GM18498 (cell line): ENCODE data around the gene CERS1.

Experiments
- ATAC-seq: cut with Tn5 transposase; IDR thresholded peaks from one replicate; pipeline ENCODE4 v1.9.1; 2021; ENCODE audit warnings: mild to moderate bottlenecking, moderate library complexity; ENCODE audit not compliant: unreplicated experiment

Gene CERS1, protein sequence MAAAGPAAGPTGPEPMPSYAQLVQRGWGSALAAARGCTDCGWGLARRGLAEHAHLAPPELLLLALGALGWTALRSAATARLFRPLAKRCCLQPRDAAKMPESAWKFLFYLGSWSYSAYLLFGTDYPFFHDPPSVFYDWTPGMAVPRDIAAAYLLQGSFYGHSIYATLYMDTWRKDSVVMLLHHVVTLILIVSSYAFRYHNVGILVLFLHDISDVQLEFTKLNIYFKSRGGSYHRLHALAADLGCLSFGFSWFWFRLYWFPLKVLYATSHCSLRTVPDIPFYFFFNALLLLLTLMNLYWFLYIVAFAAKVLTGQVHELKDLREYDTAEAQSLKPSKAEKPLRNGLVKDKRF

DNA sequence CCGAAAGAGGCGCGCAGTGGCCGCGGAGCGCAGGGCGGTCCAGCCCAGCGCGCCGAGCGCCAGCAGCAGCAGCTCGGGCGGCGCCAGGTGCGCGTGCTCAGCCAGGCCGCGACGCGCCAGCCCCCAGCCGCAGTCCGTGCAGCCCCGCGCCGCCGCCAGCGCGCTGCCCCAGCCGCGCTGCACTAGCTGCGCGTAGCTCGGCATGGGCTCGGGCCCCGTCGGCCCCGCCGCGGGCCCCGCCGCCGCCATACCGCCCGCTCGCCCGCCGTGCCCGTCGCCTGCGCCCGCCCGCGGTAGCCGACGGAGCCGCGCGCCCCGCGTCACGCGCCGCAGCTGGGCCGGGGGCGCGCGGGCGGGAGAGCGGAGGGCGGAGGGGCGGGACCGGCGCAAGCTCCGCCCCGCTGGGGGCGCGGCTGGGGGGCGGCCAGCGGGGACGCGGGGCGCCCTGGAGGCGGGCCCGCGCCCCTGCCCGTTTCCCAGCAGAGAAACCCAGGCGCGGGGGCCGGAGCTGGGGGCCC, at the start of gene CERS1:
Gene CERS1, minus strand, starts transcription at position 335 of the 518 bp plus-strand sequence. Its CDS starts 86 bp downstream, at position 249.
- no peak for ATAC-seq

DNA sequence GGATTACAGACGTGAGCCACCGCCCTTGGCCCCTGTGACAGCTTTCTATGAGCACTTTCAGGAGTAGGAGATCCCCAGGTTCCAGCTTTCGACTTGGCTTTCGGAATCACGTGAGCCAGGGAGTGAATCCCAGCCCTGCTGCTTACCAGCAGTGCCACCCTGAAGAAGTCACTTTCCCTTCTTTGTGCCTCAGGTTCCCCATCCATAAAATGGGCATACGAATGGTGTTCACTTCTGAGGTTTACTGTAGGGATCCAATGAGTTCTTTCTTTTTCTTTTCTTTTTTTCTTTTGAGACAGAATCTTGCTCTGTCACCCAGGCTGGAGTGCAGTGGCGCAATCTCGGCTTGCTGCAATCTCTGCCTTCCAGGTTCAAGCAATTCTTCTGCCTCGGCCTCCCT, 49.3 kb upstream of the CERS1 start:
- ATAC-seq = no peak

DNA sequence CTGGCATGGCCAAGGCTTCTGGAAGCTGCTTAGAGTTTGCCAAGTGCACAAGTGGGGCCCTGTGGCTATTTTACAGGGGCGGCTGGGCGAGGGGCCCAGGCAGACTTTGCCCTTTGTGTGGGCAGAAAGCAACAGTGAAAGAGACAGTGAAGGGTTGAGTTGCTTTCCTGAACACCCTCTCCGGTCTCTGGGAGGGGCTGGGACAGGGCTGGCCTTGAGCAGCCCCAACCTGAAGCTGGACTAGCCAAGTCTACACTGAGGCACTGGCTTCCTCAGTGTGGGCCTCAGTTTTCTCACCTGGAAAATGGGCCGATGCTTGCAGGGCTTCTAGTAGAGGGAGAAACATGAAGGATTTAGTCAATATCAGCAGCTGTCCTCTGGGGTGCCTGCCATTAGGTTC, 47.5 kb upstream of the CERS1 start:
- ATAC-seq = no peak

DNA sequence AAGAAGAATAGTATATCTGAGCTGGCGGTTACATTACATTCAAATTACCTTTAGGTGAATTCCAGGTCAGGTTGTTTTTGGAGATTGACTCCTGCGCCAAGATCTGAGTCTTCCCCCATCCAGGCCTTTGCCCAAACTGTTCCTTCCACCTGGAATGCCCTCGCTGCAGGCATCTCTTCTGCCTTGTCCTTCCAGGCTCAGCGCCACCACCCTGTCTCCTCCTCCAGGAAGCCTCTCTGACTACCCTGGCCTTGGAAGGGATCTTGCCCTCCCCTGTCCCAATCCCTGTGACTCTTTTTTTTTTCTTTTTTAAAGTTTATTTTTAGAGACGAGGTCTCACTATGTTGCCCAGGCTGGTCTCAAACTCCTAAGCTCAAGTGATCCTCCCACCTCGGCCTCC, 46.7 kb upstream of the CERS1 start:
- no peak for ATAC-seq

DNA sequence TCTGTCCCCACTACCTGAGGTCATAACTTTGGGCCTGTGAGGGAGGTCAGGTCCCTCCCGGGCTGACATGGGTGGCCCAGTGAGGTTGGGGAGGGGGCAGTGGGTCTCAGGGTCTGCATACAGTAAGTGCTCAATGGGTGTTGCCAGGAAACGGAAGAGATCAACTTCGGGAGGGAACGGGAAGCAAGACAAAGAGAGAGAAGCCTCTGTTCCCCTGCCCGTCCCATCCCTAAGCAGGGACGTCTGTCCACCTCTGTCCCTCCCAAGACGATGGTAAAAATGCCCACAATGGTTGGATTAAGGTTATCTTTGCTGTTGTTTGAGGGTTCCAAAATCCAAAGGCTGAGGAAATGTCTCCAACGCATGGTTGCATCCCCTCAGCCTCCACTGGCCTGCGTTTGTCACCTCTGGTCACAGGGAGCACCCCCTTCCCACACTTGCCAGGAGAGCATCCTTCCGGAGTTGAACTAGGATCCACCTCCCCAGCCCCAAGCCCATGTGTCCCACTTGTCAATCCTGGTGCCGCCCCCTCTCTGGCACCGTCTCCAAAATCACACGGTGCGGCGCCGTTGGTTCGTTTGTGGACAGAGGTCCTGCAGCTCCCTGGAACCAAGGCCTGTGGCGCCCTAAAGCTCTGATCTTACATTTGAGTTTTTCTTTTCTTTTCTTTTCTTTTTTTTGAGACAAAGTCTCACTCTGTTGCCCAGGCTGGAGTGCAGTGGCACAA, 45.8 kb upstream of the CERS1 start:
- ATAC-seq = no peak

DNA sequence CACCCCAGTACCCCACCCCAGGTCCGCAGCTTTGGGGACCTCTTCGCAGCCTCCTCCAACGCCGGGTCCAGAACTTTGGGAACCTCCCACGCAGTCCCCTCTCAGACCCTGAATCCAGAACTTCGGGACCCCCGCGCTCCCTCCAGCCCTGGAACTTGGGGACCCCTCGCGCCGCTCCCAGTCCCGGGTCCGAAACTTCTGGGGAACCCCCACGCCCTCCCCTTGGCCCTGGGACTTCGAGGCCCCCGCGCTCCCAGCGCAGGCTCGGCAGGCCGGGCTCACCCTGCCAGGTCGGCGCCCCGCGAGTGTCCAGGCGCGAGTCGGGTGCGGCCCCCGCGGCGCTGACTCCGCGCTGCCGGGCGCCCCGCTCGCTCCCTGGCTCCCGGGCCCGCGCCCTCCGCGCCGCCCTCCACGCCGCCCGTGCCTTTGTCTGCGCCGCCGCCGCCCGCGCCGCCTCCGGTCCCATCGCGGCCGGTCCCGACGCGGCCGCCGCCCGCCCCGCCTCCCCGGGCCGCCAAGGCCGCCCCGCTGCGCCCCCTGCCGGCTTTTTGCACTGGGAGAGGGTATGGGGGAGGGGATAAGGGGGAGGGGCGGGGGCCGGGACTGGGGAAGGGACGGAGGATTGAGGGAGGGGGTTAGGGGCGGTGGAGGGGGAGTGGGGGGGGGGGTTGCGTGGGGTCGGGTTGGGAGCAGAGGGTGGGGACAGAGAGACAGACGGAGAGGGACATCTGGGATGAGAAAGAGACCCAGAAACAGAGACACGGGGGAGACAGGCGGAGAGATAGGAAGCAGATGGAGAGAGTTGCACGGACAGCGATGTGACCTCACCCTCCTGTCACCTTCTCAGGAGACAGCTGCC, 45.0 kb upstream of the CERS1 start, which contains the start of gene HOMER3:
Gene HOMER3, minus strand, starts transcription at position 449 of the 859 bp plus-strand sequence. CDS start 2,235 bp downstream, outside the sequence.
- ATAC-seq = peak; percentile 50

DNA sequence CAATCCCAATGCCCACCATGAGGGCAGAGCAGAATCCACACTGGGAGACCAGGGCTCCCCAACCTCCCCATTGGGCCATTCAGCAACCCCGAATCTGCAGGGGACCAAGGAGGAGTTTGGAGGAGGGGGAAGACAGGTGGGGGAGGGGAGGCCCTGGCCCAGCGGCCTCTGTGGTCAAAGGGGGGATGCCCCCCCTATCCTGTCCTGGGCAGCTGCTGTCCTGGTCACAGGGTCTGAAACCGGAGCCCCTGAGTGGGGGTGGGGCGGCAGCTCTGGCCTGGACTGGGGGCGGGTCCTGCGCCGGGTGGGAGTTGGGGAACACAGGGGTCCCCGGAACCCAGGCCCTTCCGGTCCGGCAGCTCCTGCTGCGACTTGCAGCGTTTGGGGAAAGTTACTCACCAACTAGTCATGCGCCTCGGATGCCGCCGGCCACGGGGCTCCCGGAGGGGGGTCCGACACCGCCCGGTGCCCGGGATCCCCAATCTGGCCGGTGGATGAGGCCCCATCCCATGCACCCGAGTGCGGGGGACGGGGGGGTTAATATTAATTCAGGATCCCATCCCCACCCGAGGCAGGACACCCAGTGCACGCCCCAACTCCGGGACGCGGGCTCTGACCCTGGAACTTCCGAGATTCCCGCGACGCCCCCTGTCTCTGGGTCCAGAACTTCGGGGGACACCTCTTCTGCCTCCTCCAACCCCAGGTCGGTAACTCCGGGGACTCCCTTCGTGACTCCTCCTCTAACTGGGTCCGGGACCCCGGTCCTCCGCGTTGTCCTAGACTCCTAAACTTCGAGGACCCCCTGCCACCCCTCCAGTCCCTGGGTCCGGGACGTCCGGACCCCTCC, 44.2 kb upstream of the CERS1 start:
- ATAC-seq = no peak

DNA sequence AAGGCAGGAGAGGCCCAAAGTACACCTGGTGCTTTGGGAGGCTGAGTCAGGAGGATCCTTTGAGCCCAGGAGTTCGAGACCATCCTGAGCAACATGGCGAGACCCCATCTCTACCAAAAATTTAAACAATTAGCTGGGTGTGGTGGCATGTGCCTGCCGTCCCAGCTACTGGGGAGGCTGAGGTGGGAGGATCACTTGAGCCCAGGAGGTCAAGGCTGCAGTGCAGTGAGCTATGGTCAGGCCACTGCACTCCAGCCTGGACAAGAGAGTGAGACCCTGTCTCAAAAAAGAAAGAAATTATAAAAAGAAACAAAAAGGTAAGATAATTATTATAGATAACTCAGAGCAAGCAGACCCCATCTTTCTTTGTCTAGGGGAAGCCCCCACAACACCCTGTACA, 43.2 kb upstream of the CERS1 start:
- ATAC-seq = no peak

DNA sequence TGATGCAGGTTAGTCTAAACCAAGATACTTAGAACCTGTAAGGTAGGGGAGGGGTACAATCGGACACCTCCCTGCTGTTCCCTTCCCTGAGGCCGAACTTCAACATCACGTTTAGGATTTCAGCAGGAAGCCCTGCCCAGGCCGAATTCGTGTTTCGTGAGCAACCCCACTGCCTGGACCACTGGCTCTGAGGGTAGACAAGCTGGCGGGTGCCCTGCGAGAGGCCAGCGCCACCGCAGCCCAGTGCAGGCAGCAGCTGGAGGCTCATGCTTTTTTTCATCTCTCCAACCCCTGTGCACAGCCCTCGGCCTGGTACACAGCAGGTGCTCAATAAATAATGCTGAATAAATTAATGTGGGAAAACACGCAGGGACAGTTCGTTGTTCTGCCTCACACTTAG, 37.3 kb upstream of the CERS1 start:
- no peak for ATAC-seq

DNA sequence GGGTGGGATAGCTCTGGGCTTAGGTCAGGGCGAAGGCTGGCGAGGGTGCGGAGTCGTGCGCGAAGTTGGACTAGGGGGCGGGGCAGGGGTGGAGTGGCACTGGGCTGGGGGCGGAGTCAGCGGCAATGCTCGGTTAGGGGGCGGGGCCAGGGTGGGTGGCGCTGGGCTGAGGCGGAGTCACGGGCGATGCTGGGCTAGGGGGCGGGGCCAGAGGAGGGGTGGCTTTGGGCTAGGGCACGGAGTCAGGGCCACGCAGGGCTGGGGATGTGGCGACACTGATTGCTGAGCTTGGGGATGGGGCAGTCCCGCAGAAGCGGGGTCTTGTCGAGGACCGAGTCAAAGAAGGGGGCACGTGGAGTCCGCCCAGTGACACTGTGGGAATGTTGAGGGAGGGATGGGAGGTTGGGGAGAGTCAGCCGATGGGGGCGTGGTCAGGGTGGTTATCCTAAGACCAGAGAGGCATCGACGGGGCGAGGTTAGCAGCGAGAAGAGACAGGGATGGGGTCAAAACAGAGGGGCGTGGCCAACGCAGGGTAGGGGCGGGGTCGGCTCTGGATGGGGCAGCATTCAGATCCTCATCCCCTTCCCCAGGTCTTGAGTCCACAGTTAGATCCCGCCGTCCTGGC, 36.4 kb upstream of the CERS1 start:
- ATAC-seq = no peak

DNA sequence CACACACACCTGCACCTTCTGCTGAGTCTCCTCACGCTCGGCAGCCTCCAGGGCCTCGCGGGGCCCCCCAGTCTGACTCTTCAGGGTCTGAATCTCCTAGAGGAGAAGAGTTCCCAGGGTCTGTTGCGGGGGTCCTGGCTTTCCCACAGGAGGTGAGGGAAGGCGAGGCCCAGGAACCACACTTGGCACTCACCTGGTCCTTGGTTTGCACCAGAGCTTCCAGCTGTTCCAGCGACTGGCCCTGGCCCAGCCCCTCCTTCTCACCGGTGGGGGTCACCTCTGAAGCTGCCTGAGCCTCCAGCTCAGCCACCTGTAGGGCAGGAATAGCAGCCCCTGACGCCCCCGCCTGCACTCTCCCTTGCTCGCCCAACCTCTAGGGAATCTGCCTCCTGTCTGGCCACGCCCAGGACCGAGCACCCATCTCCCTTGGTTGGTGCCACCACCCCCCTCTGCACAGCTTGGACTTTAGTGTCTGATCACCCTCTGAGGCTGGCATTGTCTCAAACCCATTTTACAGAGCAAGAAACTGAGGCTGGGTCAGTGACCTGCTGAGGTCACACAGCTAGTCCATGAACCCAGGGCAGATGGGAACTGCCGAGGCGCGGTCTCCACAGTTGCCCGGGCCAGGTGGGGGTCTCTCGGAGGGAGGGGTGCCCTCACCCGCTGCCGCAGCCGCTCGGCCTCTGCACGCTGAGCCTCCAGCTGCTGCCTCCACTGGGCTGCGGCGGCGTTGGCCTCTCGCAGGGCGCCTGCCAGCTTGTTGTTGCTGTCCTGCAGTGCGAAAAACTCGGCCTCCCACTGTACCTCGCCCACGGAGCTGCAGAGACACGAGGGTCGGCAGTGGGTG, 35.6 kb upstream of the CERS1 start:
- ATAC-seq = no peak

DNA sequence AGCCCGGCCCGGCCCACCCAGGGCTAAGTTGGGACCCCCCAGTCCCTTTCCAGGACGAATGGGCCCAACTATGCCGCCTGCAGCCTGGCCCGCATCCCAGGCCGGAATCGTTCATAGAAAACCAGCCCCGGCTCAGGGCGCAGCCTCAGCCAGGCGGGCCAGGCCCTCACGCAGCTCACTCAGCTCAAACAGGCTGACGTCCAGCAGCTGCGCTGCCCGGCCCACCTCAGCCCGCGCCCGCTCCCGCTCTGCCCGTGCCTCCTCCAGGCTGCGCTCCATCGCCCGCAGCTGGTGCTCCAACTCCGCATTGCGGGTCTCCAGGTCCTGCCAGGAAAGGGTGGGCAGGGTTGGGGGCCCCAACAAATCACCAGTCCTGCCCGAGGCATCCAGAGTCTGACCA, 33.4 kb upstream of the CERS1 start:
- ATAC-seq = no peak

DNA sequence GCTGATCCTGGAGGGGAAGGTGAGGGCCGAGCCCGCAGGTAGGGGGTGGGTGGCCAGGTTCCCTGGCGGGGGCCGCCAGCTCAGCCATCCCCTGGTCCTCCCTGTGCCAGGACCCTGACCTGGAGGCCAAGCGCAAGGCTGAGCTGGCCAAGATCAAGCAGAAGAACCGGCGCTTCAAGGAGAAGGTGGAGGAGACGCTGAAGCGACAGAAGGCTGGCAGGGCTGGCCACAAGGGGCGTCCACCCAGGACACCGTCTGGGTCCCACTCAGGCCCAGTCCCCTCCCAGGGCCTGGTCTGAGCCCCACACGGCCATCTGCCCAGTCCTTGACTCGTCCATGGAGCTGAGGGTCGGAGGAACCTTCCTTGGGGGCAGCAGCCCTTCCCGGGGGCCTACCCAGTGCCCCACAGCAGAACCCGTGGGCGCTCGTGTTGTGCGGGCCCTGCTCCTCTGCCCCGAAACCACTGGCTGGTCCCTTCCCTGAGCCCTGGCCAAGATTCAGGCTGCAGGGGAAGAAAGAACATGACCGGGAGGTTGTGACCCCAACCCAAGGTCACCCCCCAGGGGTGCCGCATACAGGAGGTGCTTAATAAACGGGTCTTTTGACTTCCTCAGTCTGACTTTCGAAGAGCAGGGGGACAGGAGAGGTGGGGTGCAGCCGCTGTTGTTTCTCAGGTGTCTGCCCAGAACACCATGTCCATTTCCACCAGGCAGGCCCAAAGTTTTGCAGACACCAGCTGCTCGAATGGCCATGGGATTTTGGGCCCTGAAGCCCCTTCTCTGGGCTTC, 32.3 kb upstream of the CERS1 start:
- no peak for ATAC-seq

DNA sequence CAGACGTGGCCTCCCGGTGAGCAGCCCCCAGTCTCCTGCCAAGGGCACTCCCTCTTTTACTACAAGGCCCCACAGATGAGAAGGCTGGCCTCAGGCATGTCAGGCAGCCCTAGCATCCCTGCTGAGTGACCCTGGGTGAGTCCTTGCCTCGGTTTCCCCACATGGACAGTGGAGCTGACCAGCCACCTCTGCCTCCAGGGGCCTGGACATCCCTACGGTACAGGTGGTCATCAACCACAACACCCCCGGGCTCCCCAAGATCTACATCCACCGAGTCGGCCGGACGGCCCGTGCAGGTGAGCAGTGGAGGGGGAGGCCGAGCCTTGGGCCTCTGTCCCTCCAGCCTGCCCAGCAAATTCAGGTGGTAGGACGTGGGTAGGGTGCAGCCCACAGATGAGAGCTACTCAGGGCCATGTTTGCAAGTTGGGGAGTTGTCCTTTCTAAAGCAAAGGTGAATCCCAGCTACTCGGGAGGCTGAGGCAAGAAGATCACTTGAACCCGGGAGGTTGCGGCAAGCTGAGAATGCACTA, 28.8 kb upstream of the CERS1 start:
- no peak for ATAC-seq

DNA sequence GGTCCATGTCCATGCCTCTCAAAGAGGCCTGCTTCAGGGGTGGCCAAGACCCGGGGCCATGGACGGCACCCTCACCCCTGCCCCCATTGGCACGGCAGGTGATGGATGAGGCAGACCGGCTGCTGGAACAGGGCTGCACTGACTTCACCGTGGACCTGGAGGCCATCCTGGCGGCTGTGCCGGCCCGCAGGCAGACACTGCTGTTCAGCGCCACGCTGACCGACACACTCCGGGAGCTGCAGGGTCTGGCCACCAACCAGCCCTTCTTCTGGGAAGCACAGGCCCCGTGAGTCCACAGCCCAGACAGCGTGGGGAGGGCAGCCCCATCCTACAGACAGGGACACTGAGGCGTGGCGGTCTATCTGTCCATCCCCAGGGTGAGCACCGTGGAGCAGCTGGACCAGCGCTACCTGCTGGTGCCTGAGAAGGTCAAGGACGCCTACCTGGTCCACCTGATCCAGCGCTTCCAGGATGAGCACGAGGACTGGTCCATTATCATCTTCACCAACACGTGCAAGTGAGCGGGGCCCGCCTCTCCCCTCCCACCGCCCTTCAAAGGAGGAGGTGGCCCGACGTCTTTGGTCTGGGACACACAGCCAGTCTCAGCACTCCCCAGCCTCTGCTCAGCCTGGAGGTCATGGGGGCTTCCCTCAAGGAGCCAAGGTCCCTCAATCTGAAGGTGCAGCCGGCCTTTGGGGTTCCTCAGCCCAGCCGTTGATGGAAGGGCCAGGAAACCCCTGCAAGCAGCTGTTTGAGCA, 26.4 kb upstream of the CERS1 start:
- no peak for ATAC-seq

DNA sequence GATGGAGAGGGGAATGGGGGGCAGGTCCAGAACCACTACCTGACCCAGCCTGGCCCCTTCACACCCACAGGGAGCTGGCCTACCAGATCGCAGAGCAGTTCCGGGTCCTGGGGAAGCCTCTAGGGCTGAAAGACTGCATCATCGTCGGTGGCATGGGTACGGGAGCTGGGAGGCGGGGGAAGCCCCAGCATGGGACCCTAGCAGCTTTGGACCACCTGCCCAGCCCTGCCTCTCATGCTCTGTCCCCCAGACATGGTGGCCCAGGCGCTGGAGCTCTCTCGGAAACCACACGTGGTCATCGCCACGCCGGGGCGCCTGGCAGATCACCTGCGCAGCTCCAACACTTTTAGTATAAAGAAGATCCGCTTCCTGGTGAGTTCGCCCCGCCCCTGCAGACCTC, 25.6 kb upstream of the CERS1 start:
- no peak for ATAC-seq

DNA sequence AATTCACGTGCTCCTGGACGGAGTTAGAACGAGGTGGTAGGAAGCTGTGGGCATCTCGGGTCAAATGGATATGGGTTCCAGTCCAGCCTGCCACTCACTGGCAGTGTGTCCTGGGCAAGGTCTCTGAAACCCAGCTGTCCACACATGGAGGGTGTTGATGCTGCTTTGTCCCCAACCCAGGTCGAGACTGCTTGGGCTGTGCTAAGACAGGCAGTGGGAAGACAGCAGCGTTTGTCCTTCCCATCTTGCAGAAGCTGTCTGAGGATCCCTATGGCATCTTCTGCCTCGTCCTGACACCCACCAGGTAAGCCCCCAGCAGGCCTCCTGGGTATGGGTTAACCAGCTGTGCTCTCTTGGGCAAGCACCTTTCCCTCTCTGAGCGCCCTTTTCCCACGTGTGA, 24.4 kb upstream of the CERS1 start:
- ATAC-seq = no peak
